SU-DHL-6 (cell line): ENCODE measurements around the gene CSF3R.

Source experiments
- CTCF ChIP-seq: fragments of 200-600 bp; sonication (generic); IDR thresholded peaks from one replicate; pipeline ENCODE4 v1.5.1; 2017; ENCODE audit warnings: antibody characterized with exemption, mild to moderate bottlenecking, low read length, moderate library complexity; ENCODE audit not compliant: insufficient read depth, poor library complexity, severe bottlenecking
- EZH2phosphoT487 ChIP-seq: fragments of 200-600 bp; sonication (generic), shearing (Covaris generic); conservative IDR thresholded peaks from 2 replicates; pipeline ENCODE4 v1.6.1; 2018; ENCODE audit warnings: mild to moderate bottlenecking, antibody characterized with exemption, low read length, moderate library complexity, mixed read lengths

DNA sequence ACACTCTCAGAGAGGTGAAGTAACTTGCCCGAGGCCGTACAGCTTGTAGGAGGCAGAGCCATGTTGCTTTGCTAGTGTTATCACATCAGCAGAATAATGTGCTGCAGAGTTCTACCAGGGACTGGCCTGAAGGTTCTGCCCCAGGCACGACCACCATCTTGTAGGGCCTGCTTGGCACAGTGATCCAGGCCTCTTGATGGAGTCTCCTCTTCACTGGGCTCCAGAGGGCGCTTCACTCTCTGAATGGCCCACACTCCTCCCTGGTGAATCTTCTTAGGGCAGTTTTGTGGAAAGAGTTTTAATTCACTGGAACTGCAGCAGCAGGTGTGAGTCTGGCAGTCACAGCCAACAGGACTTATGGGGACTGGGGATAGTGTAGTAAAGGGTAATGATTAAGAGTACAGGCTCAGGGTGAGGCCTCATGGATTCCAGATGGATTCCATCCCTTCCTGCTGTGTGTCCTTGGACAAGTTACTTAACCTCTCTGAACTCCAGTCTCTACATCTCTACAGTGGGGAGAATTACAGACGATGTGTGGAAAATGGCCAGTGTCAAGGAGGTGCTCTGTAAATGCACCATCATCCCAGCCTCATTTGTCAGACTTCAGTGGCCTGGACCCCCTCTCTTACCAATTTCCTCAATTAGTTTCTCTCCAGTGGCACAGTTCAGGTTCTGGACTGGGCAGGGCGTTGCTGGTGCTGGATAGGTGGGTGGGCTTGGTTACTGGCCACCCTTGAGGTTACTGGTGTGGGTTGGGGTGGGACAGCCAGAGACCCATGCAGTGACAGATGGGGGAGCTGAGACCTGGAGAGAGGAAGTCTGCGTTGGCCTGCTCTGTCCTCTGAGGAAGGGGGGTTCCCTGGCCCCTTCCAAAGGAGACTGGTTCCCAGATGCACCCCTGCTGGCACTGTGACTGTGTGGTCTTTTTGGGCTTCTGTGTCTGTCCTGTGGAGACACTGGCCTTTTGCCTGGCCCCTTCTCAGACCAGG, 45.9 kb upstream of the CSF3R start:
- no peak for TF ChIP-seq CTCF
- no peak for TF ChIP-seq EZH2phosphoT487
